ENCODE data around the gene GFM1.

DNA sequence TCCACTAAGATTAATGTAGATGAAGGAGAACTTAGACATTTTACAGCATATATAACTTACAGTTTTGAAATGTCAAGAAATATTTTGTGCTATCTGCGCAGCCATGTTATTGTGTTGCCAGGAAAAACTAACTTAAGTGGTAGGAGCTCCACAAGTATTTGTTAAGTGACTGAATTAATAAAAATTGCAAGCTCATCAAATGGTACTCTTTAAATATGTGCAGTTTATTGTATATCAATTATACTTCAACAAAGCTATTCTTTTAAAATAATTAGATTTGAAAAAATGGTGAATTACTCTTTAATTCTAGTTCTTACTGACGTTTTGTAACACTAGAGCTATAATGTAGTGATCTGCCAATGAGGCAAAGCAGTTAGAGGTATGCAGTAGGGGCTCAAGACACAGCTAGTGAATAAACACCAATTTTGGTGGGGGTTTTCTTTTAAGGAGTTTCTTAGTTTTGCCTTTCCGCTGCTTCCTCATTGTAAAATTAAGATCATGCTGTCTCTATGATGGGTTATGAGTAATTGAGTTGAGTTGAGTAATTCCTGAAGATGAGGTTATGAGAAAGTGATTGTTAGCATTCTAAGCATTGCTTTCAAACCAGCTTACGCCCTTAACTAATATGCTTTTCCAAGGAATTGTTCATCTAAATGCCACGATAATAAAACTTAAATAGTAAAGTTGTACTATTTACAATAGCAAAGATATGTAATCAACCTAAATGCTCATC lies 39.1 kb downstream of the GFM1 start:
- TF ChIP-seq, protein P1, sequence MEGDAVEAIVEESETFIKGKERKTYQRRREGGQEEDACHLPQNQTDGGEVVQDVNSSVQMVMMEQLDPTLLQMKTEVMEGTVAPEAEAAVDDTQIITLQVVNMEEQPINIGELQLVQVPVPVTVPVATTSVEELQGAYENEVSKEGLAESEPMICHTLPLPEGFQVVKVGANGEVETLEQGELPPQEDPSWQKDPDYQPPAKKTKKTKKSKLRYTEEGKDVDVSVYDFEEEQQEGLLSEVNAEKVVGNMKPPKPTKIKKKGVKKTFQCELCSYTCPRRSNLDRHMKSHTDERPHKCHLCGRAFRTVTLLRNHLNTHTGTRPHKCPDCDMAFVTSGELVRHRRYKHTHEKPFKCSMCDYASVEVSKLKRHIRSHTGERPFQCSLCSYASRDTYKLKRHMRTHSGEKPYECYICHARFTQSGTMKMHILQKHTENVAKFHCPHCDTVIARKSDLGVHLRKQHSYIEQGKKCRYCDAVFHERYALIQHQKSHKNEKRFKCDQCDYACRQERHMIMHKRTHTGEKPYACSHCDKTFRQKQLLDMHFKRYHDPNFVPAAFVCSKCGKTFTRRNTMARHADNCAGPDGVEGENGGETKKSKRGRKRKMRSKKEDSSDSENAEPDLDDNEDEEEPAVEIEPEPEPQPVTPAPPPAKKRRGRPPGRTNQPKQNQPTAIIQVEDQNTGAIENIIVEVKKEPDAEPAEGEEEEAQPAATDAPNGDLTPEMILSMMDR (IDR thresholded peaks at IDR 0.05; ENCODE audit: insufficient read depth, low read length, poor library complexity, severe bottlenecking), result no peak
- no peak for TF ChIP-seq EZH2phosphoT487 (conservative IDR thresholded peaks at IDR 0.05; ENCODE audit: low read length)
